ENCODE measurements around the gene APCDD1.

- TF ChIP-seq POLR2A (IDR thresholded peaks at IDR 0.05) (no peak), CTCF (IDR thresholded peaks at IDR 0.05) (no peak)
Observed at GRCh38 chr18:10416065-10416464, 38.4 kb upstream of the APCDD1 start.
